ENCODE measurements around the gene H19. TPM values are rescaled to one million over a fixed set of nuclear protein-coding genes. Genes with fewer than 3 reads are reported as not detected.

The H19 gene
- polyA plus RNA-seq, 1 of the 3 experiments (the other 2 are of a cell fraction): 3.7 TPM

- POLR2A ChIA-PET: interaction anchor here (0.7 to 1.1 kb wide), 2 partner anchors 12 to 28 kb away, joined by 3 to 4 read pairs; no protein-coding TSS in a partner anchor
- H3K4me3 ChIP-seq (ENCODE audit: low read depth in 2 of 2, low read length in 1 of 2): no peak overlapping the region
- TF ChIP-seq EP300 (IDR thresholded peaks at IDR 0.05; ENCODE audit: borderline replicate concordance in 1 of 2, low read depth in 1 of 2, low read length in 1 of 2): no peak
- no peak for TF ChIP-seq TAF1 (IDR thresholded peaks at IDR 0.05; ENCODE audit: borderline replicate concordance, low read depth, low read length)
- TF ChIP-seq SMC3 (IDR thresholded peaks at IDR 0.05; ENCODE audit: low read depth, low read length): no peak
- no peak for TF ChIP-seq SIN3A (IDR thresholded peaks at IDR 0.05; ENCODE audit: borderline replicate concordance, low read depth, low read length)
- TF ChIP-seq POLR2AphosphoS5 (IDR thresholded peaks at IDR 0.05; ENCODE audit: low read depth, low read length): no peak
- TF ChIP-seq RFX5 (IDR thresholded peaks at IDR 0.05; ENCODE audit: low read length): no peak
- TF ChIP-seq TCF12 (IDR thresholded peaks at IDR 0.05): no peak
- no peak for TF ChIP-seq RCOR1 (IDR thresholded peaks at IDR 0.05; ENCODE audit: low read length)
- TF ChIP-seq CHD2 (IDR thresholded peaks at IDR 0.05; ENCODE audit: low read length, partially characterized antibody): no peak
- no peak for TF ChIP-seq EZH2phosphoT487 (IDR thresholded peaks at IDR 0.05; ENCODE audit: borderline replicate concordance, low read depth)
- TF ChIP-seq RAD21 (IDR thresholded peaks at IDR 0.05; ENCODE audit: low read length): no peak
- no peak for TF ChIP-seq MEF2A (IDR thresholded peaks at IDR 0.05; ENCODE audit: borderline replicate concordance, low read depth)
- TF ChIP-seq TEAD4 (IDR thresholded peaks at IDR 0.05; ENCODE audit: borderline replicate concordance, insufficient read depth): no peak
- TF ChIP-seq USF1 (IDR thresholded peaks at IDR 0.05; ENCODE audit: borderline replicate concordance, low read depth): no peak
- no peak for TF ChIP-seq FOXJ3 (CRISPR knock-in tag; IDR thresholded peaks at IDR 0.05)
- no peaks in the 10 kb centered on the region for H3K9me2 ChIP-seq
- no peak for DNase-seq
- no CpG with 5 or more reads among the region's 12 CpGs for WGBS (ENCODE audit: low lambda C conversion rate)
- no peaks in the 10 kb centered on the region for H3F3A ChIP-seq (replicated peaks; ENCODE audit: insufficient read depth)
- H3K27ac ChIP-seq (ENCODE audit: low read depth in 2 of 2, low read length in 1 of 2): no peak overlapping the region; a peak in 1 of 4 replicates
- no peaks in the 10 kb centered on the region for H3K27me3 ChIP-seq (ENCODE audit: insufficient read depth)
- H3K9ac ChIP-seq: no peak overlapping the region
- H3K36me3 ChIP-seq (replicated peaks in 1 of 2; ENCODE audit: control insufficient read depth in 1 of 2, insufficient read depth in 2 of 2, low read length in 1 of 2): no peaks in the 10 kb centered on the region
- H3K9me3 ChIP-seq: no peaks in the 10 kb centered on the region
- no peaks in the 10 kb centered on the region for H3K4me1 ChIP-seq (ENCODE audit: control insufficient read depth in 1 of 2, insufficient read depth in 2 of 2, low read depth in 1 of 2, low read length in 1 of 2)
- no peaks in the 10 kb centered on the region for H4K20me1 ChIP-seq (ENCODE audit: insufficient read depth)
- H2AFZ ChIP-seq (ENCODE audit: low read depth): no peak overlapping the region
- H3K79me2 ChIP-seq (ENCODE audit: insufficient read depth): no peaks in the 10 kb centered on the region
- CTCF ChIA-PET: interaction anchor here (0.9 to 4.6 kb wide), 8 partner anchors 15 to 289 kb away, joined by 3 to 16 read pairs (median 4); no protein-coding TSS in a partner anchor
- no peak overlapping the region for H3K4me2 ChIP-seq
Observed at GRCh38 chr11:1983601-1983961, 14.1 kb downstream of the H19 start.

- H3K36me3 ChIP-seq (replicated peaks in 1 of 2; ENCODE audit: control insufficient read depth in 1 of 2, insufficient read depth in 2 of 2, low read length in 1 of 2): no peaks in the 10 kb centered on the region
- no peaks in the 10 kb centered on the region for H3K9me2 ChIP-seq
- no peak overlapping the region for H3K9ac ChIP-seq
- H3K9me3 ChIP-seq: no peaks in the 10 kb centered on the region
- no peaks in the 10 kb centered on the region for H3F3A ChIP-seq (replicated peaks; ENCODE audit: insufficient read depth)
- H4K20me1 ChIP-seq (ENCODE audit: insufficient read depth): no peaks in the 10 kb centered on the region
- ChIA-PET POLR2A (interaction anchor here (1.1 kb wide), 1 partner anchor 13 kb away, joined by 4 read pairs; no protein-coding TSS in a partner anchor), CTCF (interaction anchor here (0.9 to 4.6 kb wide), 8 partner anchors 18 to 289 kb away, joined by 3 to 16 read pairs (median 4); no protein-coding TSS in a partner anchor)
- no peaks in the 10 kb centered on the region for H3K4me1 ChIP-seq (ENCODE audit: control insufficient read depth in 1 of 2, insufficient read depth in 2 of 2, low read depth in 1 of 2, low read length in 1 of 2)
- no peaks in the 10 kb centered on the region for H3K79me2 ChIP-seq (ENCODE audit: insufficient read depth)
- no peaks in the 10 kb centered on the region for H3K27me3 ChIP-seq (ENCODE audit: insufficient read depth)
- H3K4me2 ChIP-seq: no peak overlapping the region
- no peak for DNase-seq
- H3K27ac ChIP-seq (ENCODE audit: low read depth in 2 of 2, low read length in 1 of 2): no peak overlapping the region
- no peak overlapping the region for H3K4me3 ChIP-seq (ENCODE audit: low read depth in 2 of 2, low read length in 1 of 2)
- no CpG with 5 or more reads among the region's 26 CpGs for WGBS (ENCODE audit: low lambda C conversion rate)
- no peak overlapping the region for H2AFZ ChIP-seq (ENCODE audit: low read depth)
- TF ChIP-seq PBX3 (IDR thresholded peaks at IDR 0.05) (no peak), FOSL2 (IDR thresholded peaks at IDR 0.05; ENCODE audit: borderline replicate concordance, low read depth) (no peak), SIN3A (IDR thresholded peaks at IDR 0.05; ENCODE audit: borderline replicate concordance, low read depth, low read length) (no peak), EP300 (IDR thresholded peaks at IDR 0.05; ENCODE audit: borderline replicate concordance in 1 of 2, low read depth in 1 of 2, low read length in 1 of 2) (no peak), MXI1 (IDR thresholded peaks at IDR 0.05; ENCODE audit: low read depth, low read length) (no peak), CHD2 (IDR thresholded peaks at IDR 0.05; ENCODE audit: low read length, partially characterized antibody) (no peak), POLR2AphosphoS5 (IDR thresholded peaks at IDR 0.05; ENCODE audit: low read depth, low read length) (no peak), TAF1 (IDR thresholded peaks at IDR 0.05; ENCODE audit: borderline replicate concordance, low read depth, low read length) (no peak), TCF12 (IDR thresholded peaks at IDR 0.05) (no peak), MAX (IDR thresholded peaks at IDR 0.05; ENCODE audit: low read depth) (no peak), RXRA (IDR thresholded peaks at IDR 0.05; ENCODE audit: borderline replicate concordance, low read depth) (no peak), FOXJ3 (CRISPR knock-in tag; IDR thresholded peaks at IDR 0.05) (no peak), RAD21 (IDR thresholded peaks at IDR 0.05; ENCODE audit: low read length) (no peak), ELF1 (IDR thresholded peaks at IDR 0.05) (no peak), MEF2A (IDR thresholded peaks at IDR 0.05; ENCODE audit: borderline replicate concordance, low read depth) (no peak), RFX5 (IDR thresholded peaks at IDR 0.05; ENCODE audit: low read length) (no peak), USF1 (IDR thresholded peaks at IDR 0.05; ENCODE audit: borderline replicate concordance, low read depth) (no peak)
Observed at GRCh38 chr11:1982873-1983600, 14.6 kb downstream of the H19 start.
